CD4-positive, alpha-beta T cell treated with Interleukin-10 for 1 hour (primary cell): ENCODE data around the gene PGM5.

Source experiments
- DNase-seq: peaks from one replicate; pipeline ENCODE4 v3.0.0-alpha.2; 2020

PGM5 gene

GRCh38 chr9:68500457-68501381, 144.3 kb downstream of the PGM5 start:
- no peak for DNase-seq

- DNase-seq = no peak
Observed at GRCh38 chr9:68502279-68502678, 145.9 kb downstream of the PGM5 start.

- DNase-seq = peak; percentile 7
Observed at GRCh38 chr9:68505681-68506409, 149.4 kb downstream of the PGM5 start.

- DNase-seq = no peak
Observed at GRCh38 chr9:68506551-68506950, 150.1 kb downstream of the PGM5 start.

- no peak for DNase-seq
Observed at GRCh38 chr9:68507130-68507805, 150.9 kb downstream of the PGM5 start.

GRCh38 chr9:68507806-68508145, 151.4 kb downstream of the PGM5 start:
- DNase-seq = no peak

- DNase-seq = no peak
Observed at GRCh38 chr9:68508547-68508946, 152.1 kb downstream of the PGM5 start.

- no peak for DNase-seq
Observed at GRCh38 chr9:68509689-68510088, 153.3 kb downstream of the PGM5 start.

- DNase-seq = no peak
Observed at GRCh38 chr9:68513385-68513784, 157.0 kb downstream of the PGM5 start.

- DNase-seq = no peak
Observed at GRCh38 chr9:68513981-68514380, 157.6 kb downstream of the PGM5 start.

GRCh38 chr9:68515326-68516017, 159.1 kb downstream of the PGM5 start:
- no peak for DNase-seq

GRCh38 chr9:68522131-68522530, 165.7 kb downstream of the PGM5 start:
- DNase-seq = no peak

GRCh38 chr9:68522954-68523353, 166.5 kb downstream of the PGM5 start:
- no peak for DNase-seq

- DNase-seq = no peak
Observed at GRCh38 chr9:68523367-68523936, 167.0 kb downstream of the PGM5 start.

- DNase-seq = no peak
Observed at GRCh38 chr9:68530618-68531017, 174.2 kb downstream of the PGM5 start.

- DNase-seq = no peak
Observed at GRCh38 chr9:68532131-68532530, 175.7 kb downstream of the PGM5 start.

- DNase-seq = no peak
Observed at GRCh38 chr9:68533678-68534077, 177.3 kb downstream of the PGM5 start.

GRCh38 chr9:68536876-68537615, 180.6 kb downstream of the PGM5 start:
- DNase-seq = no peak

- DNase-seq = no peak
Observed at GRCh38 chr9:68537616-68537880, 181.1 kb downstream of the PGM5 start.

GRCh38 chr9:68538200-68538599, 181.8 kb downstream of the PGM5 start:
- DNase-seq = no peak

- DNase-seq = no peak
Observed at GRCh38 chr9:68540712-68541535, 184.5 kb downstream of the PGM5 start, which contains the start of gene TMEM252. Gene TMEM252 (minus strand): TSS chr9:68540883. CDS start chr9:68540814, 69 bp downstream.
